Cardiac fibroblast (primary cell): ENCODE results near the gene ANKRD50.
A peak's percentile ranks its signal among the peaks of the same experiment; 100 is the strongest.

Source experiments
- DNase-seq, 2 donors: peaks; one replicate each; pipeline versions ENCODE4 v3.0.0 to v3.0.0-alpha.2; 2010; ENCODE audit warnings: low read depth in 2 of 2
- H3K4me3 ChIP-seq, 2 donors: replicated peaks in 1 of 2; 1 replicate in 1 of 2; 2 replicates in 1 of 2; pipeline ENCODE4 v1.5.1; 2011; ENCODE audit warnings: low read depth in 2 of 2, low read length in 2 of 2, mild to moderate bottlenecking in 2 of 2, moderate library complexity in 1 of 2
- TF ChIP-seq, protein P1 (sequence below): IDR thresholded peaks from one replicate; pipeline ENCODE4 v1.5.1; 2011; ENCODE audit warnings: low read depth, mild to moderate bottlenecking, low read length, inconsistent platforms

Gene ANKRD50, protein sequence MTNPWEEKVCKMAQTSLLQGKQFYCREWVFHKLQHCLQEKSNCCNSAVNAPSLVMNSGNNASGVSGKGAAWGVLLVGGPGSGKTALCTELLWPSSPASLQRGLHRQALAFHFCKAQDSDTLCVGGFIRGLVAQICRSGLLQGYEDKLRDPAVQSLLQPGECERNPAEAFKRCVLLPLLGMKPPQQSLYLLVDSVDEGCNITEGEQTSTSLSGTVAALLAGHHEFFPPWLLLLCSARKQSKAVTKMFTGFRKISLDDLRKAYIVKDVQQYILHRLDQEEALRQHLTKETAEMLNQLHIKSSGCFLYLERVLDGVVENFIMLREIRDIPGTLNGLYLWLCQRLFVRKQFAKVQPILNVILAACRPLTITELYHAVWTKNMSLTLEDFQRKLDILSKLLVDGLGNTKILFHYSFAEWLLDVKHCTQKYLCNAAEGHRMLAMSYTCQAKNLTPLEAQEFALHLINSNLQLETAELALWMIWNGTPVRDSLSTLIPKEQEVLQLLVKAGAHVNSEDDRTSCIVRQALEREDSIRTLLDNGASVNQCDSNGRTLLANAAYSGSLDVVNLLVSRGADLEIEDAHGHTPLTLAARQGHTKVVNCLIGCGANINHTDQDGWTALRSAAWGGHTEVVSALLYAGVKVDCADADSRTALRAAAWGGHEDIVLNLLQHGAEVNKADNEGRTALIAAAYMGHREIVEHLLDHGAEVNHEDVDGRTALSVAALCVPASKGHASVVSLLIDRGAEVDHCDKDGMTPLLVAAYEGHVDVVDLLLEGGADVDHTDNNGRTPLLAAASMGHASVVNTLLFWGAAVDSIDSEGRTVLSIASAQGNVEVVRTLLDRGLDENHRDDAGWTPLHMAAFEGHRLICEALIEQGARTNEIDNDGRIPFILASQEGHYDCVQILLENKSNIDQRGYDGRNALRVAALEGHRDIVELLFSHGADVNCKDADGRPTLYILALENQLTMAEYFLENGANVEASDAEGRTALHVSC (N-terminal part only)

DNA sequence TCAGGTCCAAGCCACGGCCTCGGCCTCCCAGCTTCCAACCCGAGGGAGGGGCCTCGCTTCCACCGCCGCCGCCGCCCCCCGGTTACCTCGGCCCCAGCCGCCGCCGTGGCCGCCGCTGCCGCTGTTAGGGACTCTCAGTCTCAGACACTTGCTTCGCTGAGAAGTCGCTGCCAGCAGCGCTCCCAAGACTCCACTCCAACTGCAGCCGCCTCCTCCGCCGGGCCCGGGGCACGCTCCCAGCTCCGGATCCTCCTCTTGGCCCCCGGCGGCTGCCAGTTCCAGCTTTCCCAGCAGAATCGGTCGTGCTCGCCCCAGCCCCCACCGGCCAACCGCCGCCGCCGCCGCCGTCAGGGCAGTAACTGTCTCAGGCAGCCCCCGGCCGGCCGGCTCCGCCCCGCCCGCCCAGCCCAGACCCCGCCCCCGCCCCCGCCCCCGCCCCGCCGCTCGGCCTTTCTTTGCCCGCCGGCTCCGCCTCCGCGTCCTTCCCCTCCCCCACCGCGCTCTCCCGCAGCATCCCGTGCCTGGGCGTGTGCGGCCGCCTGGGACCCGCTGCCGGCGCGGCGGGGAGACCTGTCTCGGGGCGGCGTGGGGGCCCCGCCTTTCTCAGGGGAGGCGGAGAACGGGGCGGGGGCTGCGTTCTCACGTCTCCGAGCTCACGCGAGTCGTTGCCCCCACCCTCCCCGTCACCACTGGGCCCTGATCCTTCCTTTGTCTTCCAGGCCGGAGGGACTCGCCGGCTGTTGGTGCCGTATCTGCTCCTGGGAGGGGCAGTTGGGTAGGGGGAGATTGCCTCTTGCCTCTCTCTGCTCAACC, at the start of gene ANKRD50:
Gene ANKRD50, minus strand, starts transcription at position 361 of the 813 bp plus-strand sequence. CDS start 2,221 bp downstream, outside the sequence.
- peak within 1 kb of the TSS; percentile 74 to 79 for H3K4me3 ChIP-seq
- TF ChIP-seq, protein P1, sequence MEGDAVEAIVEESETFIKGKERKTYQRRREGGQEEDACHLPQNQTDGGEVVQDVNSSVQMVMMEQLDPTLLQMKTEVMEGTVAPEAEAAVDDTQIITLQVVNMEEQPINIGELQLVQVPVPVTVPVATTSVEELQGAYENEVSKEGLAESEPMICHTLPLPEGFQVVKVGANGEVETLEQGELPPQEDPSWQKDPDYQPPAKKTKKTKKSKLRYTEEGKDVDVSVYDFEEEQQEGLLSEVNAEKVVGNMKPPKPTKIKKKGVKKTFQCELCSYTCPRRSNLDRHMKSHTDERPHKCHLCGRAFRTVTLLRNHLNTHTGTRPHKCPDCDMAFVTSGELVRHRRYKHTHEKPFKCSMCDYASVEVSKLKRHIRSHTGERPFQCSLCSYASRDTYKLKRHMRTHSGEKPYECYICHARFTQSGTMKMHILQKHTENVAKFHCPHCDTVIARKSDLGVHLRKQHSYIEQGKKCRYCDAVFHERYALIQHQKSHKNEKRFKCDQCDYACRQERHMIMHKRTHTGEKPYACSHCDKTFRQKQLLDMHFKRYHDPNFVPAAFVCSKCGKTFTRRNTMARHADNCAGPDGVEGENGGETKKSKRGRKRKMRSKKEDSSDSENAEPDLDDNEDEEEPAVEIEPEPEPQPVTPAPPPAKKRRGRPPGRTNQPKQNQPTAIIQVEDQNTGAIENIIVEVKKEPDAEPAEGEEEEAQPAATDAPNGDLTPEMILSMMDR: no peak
- peak; percentile 95 to 98 for DNase-seq

DNA sequence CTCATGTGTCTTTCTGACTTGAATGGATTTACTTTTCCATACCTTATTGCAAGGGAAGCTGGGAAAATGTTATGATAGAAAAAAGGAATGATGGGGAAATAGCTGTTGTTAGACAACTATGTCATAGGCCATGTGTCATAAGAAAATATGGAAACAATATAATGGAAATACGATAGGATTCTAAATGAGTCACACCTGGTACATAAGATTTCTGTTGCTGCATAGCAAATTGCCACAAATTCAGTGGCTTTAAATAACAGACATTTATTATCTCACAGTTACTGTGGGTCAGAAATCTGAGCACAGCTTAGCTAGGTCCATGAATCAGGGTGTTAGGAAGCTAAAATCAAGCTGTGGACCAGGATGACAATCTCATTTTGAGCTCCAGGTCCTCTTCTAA, 44.6 kb upstream of the ANKRD50 start:
- DNase-seq: peak in 1 of 2 donors; percentile 62
- TF ChIP-seq, protein P1: no peak
- H3K4me3 ChIP-seq: no peak overlapping the region

DNA sequence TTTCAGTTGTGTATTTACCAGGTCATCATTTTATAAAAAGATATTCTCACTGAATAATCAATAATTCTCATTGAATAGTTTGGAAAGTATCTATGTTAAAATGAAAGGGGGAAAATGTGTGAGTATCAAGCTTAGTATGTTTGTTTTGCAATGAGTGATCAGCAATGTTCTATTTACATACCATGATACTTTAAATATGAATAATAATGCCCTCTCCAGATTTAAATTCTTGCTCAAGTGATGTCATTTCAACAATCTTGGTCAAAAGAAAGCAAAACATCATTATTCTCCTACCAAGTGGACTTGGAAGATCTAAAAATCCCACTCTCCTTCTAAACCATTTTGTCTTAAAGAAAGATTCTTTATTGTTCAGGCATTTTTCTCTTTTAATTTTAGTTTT, 42.1 kb upstream of the ANKRD50 start:
- H3K4me3 ChIP-seq: no peak overlapping the region
- TF ChIP-seq, protein P1: no peak
- DNase-seq: peak in 1 of 2 donors; percentile 48

DNA sequence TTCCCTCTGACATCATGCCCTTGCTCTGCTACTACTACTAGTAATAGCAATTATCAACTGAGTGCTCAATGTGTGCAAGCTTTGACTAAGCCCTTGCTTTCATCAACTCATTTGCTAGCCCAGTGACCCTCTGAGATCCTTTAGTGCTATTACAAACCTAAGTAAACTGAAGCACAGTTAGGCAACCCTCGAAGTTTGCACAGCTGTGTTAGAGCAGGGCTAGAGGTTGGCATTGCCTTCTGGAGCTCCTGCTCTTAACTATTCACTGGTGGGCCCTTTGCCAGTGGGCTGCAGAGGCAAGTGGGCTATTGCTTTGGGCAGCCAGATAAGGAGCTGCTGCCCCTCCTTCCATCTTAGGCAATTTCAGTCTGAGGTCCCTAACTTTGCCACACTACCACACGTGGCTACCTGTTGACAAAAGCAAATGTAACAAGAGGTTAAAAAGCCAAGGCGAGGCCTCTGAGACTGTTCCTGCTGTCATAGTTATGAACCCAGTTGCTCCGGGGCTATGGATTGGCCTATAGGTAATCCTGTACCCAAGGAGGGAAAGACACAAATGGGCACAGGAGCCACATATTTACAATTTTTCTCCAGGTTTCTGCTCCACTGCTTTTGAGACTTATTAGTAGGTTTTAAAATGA, 41.5 kb upstream of the ANKRD50 start:
- no peak for DNase-seq
- no peak overlapping the region for H3K4me3 ChIP-seq
- TF ChIP-seq, protein P1: no peak

DNA sequence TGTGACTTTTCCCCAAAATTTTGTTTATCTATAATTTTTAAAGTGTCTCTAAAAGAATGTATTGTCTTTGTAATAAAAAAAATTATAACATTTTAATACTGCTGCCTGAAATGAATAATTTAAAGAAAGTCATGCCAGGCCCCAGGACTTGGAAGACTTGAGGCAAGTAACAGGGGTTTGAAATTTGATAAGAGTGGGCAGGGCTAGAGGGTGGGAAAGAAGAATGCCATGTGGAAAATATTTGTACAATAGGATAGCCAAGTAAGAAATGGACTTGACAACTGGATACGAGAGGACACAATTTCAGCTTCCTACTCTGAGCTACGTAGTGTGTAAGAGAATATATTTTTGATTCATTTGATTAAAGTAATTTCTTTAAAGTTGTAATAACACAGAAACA, 36.9 kb upstream of the ANKRD50 start:
- DNase-seq: no peak
- H3K4me3 ChIP-seq: no peak overlapping the region
- TF ChIP-seq, protein P1: no peak
